Gastrocnemius medialis (tissue), 4 donors: Measurements from ENCODE around the gene HECTD4. TPM values are rescaled to one million over a fixed set of nuclear protein-coding genes. Genes with fewer than 3 reads are reported as not detected.

ENCODE experiments used
- ATAC-seq, 2 donors: fragments of 150-250 bp; one replicate each; pipeline ENCODE4 v1.9.1; 2016
- DNase-seq, 2 donors: peaks; one replicate each; pipeline ENCODE4 v3.0.0-alpha.2; 2019
- H3K27ac ChIP-seq, 4 donors: fragments of 200-600 bp; sonication (generic); 1 replicate in 1 of 4; 2 replicates in 3 of 4; pipeline ENCODE4 v1.5.1; 2016 to 2018; ENCODE audit warnings: mild to moderate bottlenecking in 2 of 4, moderate library complexity in 1 of 4
- H3K27me3 ChIP-seq, 3 donors: fragments of 200-600 bp; sonication (generic) in 2 of 3; 1 replicate in 1 of 3; 2 replicates in 2 of 3; pipeline versions ENCODE4 v1.5.1 to v1.6.0; 2016 to 2019; ENCODE audit warnings: mild to moderate bottlenecking in 1 of 3, moderate library complexity in 1 of 3
- H3K36me3 ChIP-seq, 2 donors: fragments of 200-600 bp; sonication (generic) in 1 of 2; one replicate each; pipeline ENCODE4 v1.5.1; 2017 to 2018
- H3K4me1 ChIP-seq, 2 donors: fragments of 200-600 bp; sonication (generic) in 1 of 2; one replicate each; pipeline ENCODE4 v1.5.1; 2016 to 2017; ENCODE audit warnings: mild to moderate bottlenecking in 2 of 2
- H3K4me3 ChIP-seq, 4 donors: fragments of 200-600 bp; sonication (generic) in 3 of 4; 1 replicate in 1 of 4; 2 replicates in 3 of 4; pipeline ENCODE4 v1.5.1; 2016 to 2019; ENCODE audit warnings: mild to moderate bottlenecking in 2 of 4
- H3K9me3 ChIP-seq, 3 donors: fragments of 200-600 bp; sonication (generic) in 2 of 3; 1 replicate in 1 of 3; 2 replicates in 2 of 3; pipeline ENCODE4 v1.5.1; 2016 to 2019
- CTCF ChIP-seq, 5 experiments: fragments of 450-650 bp in 3 of 5; fragments of 200-600 bp in 2 of 5; sonication (generic) in 2 of 5; IDR thresholded peaks in 4 of 5; conservative IDR thresholded peaks in 1 of 5; 1 replicate in 4 of 5; 2 replicates in 1 of 5; pipeline ENCODE4 v1.5.1; 2016 to 2019; ENCODE audit warnings: antibody characterized with exemption in 5 of 5, mild to moderate bottlenecking in 3 of 5, moderate library complexity in 3 of 5
- POLR2A ChIP-seq, 2 donors: fragments of 450-650 bp; IDR thresholded peaks; one replicate each; pipeline ENCODE4 v1.6.1; 2017; ENCODE audit warnings: antibody characterized with exemption in 2 of 2, mild to moderate bottlenecking in 2 of 2, moderate library complexity in 2 of 2
- in situ Hi-C, 4 donors: fragments of 200-750 bp; cut with MboI; loops; one replicate each; pipeline versions ENCODE4 v1.15.0 to v1.8.0; 2017; ENCODE audit warnings: low sequenced_read_pairs in 4 of 4
- intact Hi-C: fragments of 100-400 bp; cut with DNase I; formaldehyde crosslinking; loops from one replicate; pipeline ENCODE4 v1.15.1; 2023; ENCODE audit warnings: low total_unique reads
- total RNA-seq, 4 donors: library from RNA; depleted of rRNA; stranded (reverse); fragments of >200 nt; gene quantifications; one replicate each; pipeline versions ENCODE4 v1.1.0 to v1.2.3, GENCODE V29; 2016

Gene HECTD4
- total RNA-seq, 4 donors from 2014 or later: 12.9 to 23.3 (median 16.8) TPM

GRCh38 chr12:112190231-112191025 is 191.8 kb downstream of the HECTD4 start:
- Histone ChIP-seq H3K27me3 (no peaks in the 10 kb centered on the region), H3K4me1 (peaks cover 0 to 3% of the 10 kb centered on the region in 2 donors), H3K4me3 (no peak overlapping the region), H3K9me3 (no peaks in the 10 kb centered on the region), H3K27ac (no peak overlapping the region), H3K36me3 (peaks cover 0 to 66% of the 10 kb centered on the region in 2 donors)
- intact Hi-C loops: no loop called here
- in situ Hi-C loops: no loop called here
- TF ChIP-seq POLR2A (IDR thresholded peaks at IDR 0.05) (no peak), CTCF (IDR thresholded peaks at IDR 0.05 in 4 of 5, conservative IDR thresholded peaks at IDR 0.05 in 1 of 5) (no peak)
- ATAC-seq (no peak), DNase-seq (no peak)

GRCh38 chr12:112188130-112188830 is 194.0 kb downstream of the HECTD4 start:
- Histone ChIP-seq H3K27ac (no peak overlapping the region), H3K9me3 (no peaks in the 10 kb centered on the region), H3K36me3 (peaks cover 0 to 60% of the 10 kb centered on the region in 2 donors), H3K4me1 (peaks cover under 1 to 9% of the 10 kb centered on the region in 2 donors), H3K4me3 (no peak overlapping the region), H3K27me3 (no peaks in the 10 kb centered on the region)
- TF ChIP-seq CTCF (IDR thresholded peaks at IDR 0.05 in 4 of 5, conservative IDR thresholded peaks at IDR 0.05 in 1 of 5): no peak
- TF ChIP-seq POLR2A (IDR thresholded peaks at IDR 0.05): no peak
- intact Hi-C loops (no loop called here), in situ Hi-C loops (no loop called here)
- DNase-seq (no peak), ATAC-seq (no peak)

- Histone ChIP-seq H3K4me3 (no peak overlapping the region), H3K9me3 (no peaks in the 10 kb centered on the region), H3K27ac (peak overlapping the region in 2 of 4 donors; percentile 15 to 80), H3K27me3 (no peaks in the 10 kb centered on the region), H3K36me3 (peaks cover 0 to 31% of the 10 kb centered on the region in 2 donors), H3K4me1 (peaks cover 11 to 16% of the 10 kb centered on the region in 2 donors)
- in situ Hi-C loops: no loop called here
- intact Hi-C loops: no loop called here
- ATAC-seq (no peak), DNase-seq (no peak)
- TF ChIP-seq CTCF (IDR thresholded peaks at IDR 0.05 in 4 of 5, conservative IDR thresholded peaks at IDR 0.05 in 1 of 5): no peak
- TF ChIP-seq POLR2A (IDR thresholded peaks at IDR 0.05): no peak
These were observed 196.9 kb downstream of the HECTD4 start for GRCh38 chr12:112185093-112185923.

GRCh38 chr12:112184056-112184887 is 198.0 kb downstream of the HECTD4 start:
- Histone ChIP-seq H3K4me1 (peaks cover 11 to 16% of the 10 kb centered on the region in 2 donors), H3K27me3 (no peaks in the 10 kb centered on the region), H3K9me3 (no peaks in the 10 kb centered on the region), H3K36me3 (peaks cover 0 to 31% of the 10 kb centered on the region in 2 donors), H3K27ac (peak overlapping the region; percentile 62 to 81 (median 74)), H3K4me3 (no peak overlapping the region)
- DNase-seq: no peak
- intact Hi-C loops: no loop called here
- ATAC-seq: no peak
- in situ Hi-C loops: no loop called here
- no peak for TF ChIP-seq CTCF (IDR thresholded peaks at IDR 0.05 in 4 of 5, conservative IDR thresholded peaks at IDR 0.05 in 1 of 5)
- no peak for TF ChIP-seq POLR2A (IDR thresholded peaks at IDR 0.05)
